NCI-H146 treated with DMSO at 0.1 percent for 48 hours (cell line): Measurements from ENCODE around the gene FAM25G.

Experiments used
- DNase-seq: peaks from one replicate; lab custom pipeline; 2025; ENCODE audit not compliant: unreplicated experiment; lab: John Stamatoyannopoulos, UW

FAM25G gene

DNA sequence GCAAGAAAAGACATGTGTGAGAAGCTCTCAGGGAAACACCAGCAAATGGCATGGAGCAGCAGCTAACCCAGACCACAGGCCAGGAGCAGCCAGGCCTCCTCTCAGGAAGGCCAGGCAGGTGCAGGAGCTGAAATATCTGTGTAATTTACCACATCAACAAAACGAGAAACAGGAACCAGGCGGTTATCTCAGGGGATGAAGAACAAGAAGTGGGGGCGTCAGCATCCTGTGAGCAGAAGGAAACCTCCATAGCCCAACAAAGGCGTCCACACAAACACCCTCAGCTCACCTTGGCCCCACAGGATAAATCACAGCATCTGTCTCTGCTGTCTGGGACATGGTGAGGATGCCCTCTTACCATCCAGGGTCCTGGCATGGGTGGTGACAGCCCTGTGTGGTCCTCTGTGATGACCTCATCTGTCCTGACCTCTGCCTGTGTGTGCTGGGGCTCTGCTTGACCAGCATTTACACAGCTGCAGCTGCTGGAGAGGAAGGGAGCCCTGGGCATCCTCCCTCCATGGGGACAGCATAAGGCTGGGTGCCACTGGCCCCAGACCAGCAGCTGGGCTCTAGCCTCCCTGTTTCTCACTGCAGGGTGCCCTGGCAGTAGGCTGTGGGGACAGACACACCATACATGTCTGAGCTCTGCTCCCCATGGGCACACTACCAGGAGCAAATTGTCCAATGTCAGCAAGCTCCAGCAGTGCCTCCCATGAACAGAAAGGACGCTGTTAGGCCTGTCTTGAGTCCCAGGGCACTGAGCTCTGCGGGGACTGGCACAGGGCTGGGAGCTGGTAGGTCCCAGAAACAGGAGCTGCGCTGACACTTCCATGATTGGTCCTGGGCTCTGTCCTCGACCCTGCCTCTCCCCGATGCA lies 42.2 kb downstream of the FAM25G start:
- peak; percentile 41 for DNase-seq

- DNase-seq: no peak
Observed at GRCh38 chr10:47447705-47448104, 43.8 kb downstream of the FAM25G start.

- DNase-seq: no peak
Observed at GRCh38 chr10:47447209-47447608, 44.3 kb downstream of the FAM25G start.

- no peak for DNase-seq
Observed at GRCh38 chr10:47445720-47446119, 45.8 kb downstream of the FAM25G start.

- no peak for DNase-seq
Observed at GRCh38 chr10:47444047-47444446, 47.5 kb downstream of the FAM25G start.

DNA sequence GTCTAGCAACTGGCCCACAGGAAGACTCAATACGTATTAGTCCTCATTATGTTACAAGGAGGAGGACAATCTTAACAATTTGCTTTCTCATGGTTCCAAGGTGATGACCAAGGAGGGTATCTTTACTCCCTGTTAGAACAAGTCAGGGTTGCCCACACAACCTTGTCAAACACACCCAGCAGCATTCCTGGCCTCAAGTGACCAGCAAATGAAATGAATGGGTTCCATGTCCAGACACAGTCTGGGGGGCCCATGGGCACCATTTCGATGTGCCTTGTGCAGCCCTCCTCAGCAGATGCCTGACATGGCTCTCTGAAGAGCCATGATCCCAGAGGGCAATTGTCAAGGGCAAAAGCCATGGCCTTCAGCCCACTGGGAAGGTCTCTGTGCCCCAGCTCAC lies 48.4 kb downstream of the FAM25G start:
- DNase-seq: no peak

DNA sequence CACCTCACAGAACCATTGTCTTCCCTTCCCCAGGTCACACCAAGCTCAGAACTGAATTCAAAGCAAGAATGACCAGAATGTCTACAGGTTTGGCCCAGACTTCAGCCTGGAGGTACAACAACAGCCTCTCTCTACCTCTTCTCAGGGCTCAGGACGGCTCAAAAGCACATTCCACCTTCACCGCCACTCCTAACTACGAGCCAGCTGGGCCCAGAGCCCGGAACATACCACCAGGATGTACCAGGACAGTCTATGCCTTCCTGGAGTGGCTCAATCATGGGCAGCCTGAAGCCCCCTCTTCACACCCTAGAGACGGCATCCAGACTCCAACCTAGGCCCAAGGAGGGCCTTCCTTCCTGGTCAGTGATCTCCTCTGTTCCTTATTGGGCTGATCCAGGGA lies 49.1 kb downstream of the FAM25G start:
- no peak for DNase-seq

GRCh38 chr10:47441938-47442337 lies 49.6 kb downstream of the FAM25G start:
- DNase-seq: no peak

GRCh38 chr10:47440207-47440606 lies 51.3 kb downstream of the FAM25G start:
- no peak for DNase-seq

GRCh38 chr10:47438857-47439474 lies 52.5 kb downstream of the FAM25G start:
- DNase-seq: peak; percentile 36
